ENCODE data around the gene GSK3B.
"Not testable (repeated sequence)": the region's sequence is repeated elsewhere in the genome, so short reads cannot be mapped to it uniquely, and the experiment has no call there.

Gene GSK3B

GRCh38 chr3:120052225-120052624 is 42.0 kb downstream of the GSK3B start:
- Mint-ChIP-seq H3K27ac (peak overlapping the region; percentile 34), H3K36me3 (ENCODE audit: low read depth) (peaks cover 82% of the 10 kb centered on the region), H3K9me3 (peaks cover 56% of the 10 kb centered on the region)

GRCh38 chr3:120051570-120051969 is 42.7 kb downstream of the GSK3B start:
- not testable (repeated sequence) for H3K4me3 Mint-ChIP-seq; H3K27me3 Mint-ChIP-seq (ENCODE audit: low read depth, poor library complexity); H3K27ac Mint-ChIP-seq; DNase-seq
- Mint-ChIP-seq H3K4me1 (peaks cover 16% of the 10 kb centered on the region), H3K9me3 (peaks cover 61% of the 10 kb centered on the region), H3K36me3 (ENCODE audit: low read depth) (peaks cover 84% of the 10 kb centered on the region)

More at GRCh38 chr3:120052225-120052624, 42.0 kb downstream of the GSK3B start:
- DNase-seq: no peak
- Mint-ChIP-seq H3K4me1 (peaks cover 16% of the 10 kb centered on the region), H3K27me3 (ENCODE audit: low read depth, poor library complexity) (peaks cover 2% of the 10 kb centered on the region), H3K4me3 (no peak overlapping the region)
- TF ChIP-seq CTCF (IDR thresholded peaks at IDR 0.05): no peak

GRCh38 chr3:120049881-120050539 is 44.2 kb downstream of the GSK3B start:
- DNase-seq: no peak
- Mint-ChIP-seq H3K27ac (peak overlapping the region; percentile 53), H3K27me3 (ENCODE audit: low read depth, poor library complexity) (no peaks in the 10 kb centered on the region), H3K36me3 (ENCODE audit: low read depth) (peaks cover 82% of the 10 kb centered on the region), H3K4me1 (peaks cover 16% of the 10 kb centered on the region), H3K9me3 (peaks cover 58% of the 10 kb centered on the region), H3K4me3 (no peak overlapping the region)
- TF ChIP-seq CTCF (IDR thresholded peaks at IDR 0.05): no peak

GRCh38 chr3:120049072-120049471 is 45.2 kb downstream of the GSK3B start:
- Mint-ChIP-seq H3K4me1 (peaks cover 19% of the 10 kb centered on the region), H3K9me3 (peaks cover 58% of the 10 kb centered on the region), H3K27ac (peak overlapping the region; percentile 7), H3K27me3 (ENCODE audit: low read depth, poor library complexity) (no peaks in the 10 kb centered on the region), H3K36me3 (ENCODE audit: low read depth) (peaks cover 82% of the 10 kb centered on the region), H3K4me3 (no peak overlapping the region)
- TF ChIP-seq CTCF (IDR thresholded peaks at IDR 0.05): no peak
- no peak for DNase-seq

- no peak overlapping the region for H3K27ac Mint-ChIP-seq
- no peak overlapping the region for H3K4me3 Mint-ChIP-seq
- peaks cover 82% of the 10 kb centered on the region for H3K36me3 Mint-ChIP-seq (ENCODE audit: low read depth)
- peaks cover 58% of the 10 kb centered on the region for H3K9me3 Mint-ChIP-seq
- no peak for TF ChIP-seq CTCF (IDR thresholded peaks at IDR 0.05)
- peaks cover 24% of the 10 kb centered on the region for H3K4me1 Mint-ChIP-seq
- DNase-seq: no peak
- peaks cover 1% of the 10 kb centered on the region for H3K27me3 Mint-ChIP-seq (ENCODE audit: low read depth, poor library complexity)
Measured at GRCh38 chr3:120048355-120049041, 45.7 kb downstream of the GSK3B start.

GRCh38 chr3:120047686-120048085 is 46.6 kb downstream of the GSK3B start:
- peaks cover 32% of the 10 kb centered on the region for H3K4me1 Mint-ChIP-seq

More at GRCh38 chr3:120047686-120048085, 46.6 kb downstream of the GSK3B start:
- no peak overlapping the region for H3K4me3 Mint-ChIP-seq
- DNase-seq: no peak
- TF ChIP-seq CTCF (IDR thresholded peaks at IDR 0.05): no peak
- H3K27me3 Mint-ChIP-seq (ENCODE audit: low read depth, poor library complexity): peaks cover 3% of the 10 kb centered on the region
- H3K36me3 Mint-ChIP-seq (ENCODE audit: low read depth): peaks cover 85% of the 10 kb centered on the region
- no peak overlapping the region for H3K27ac Mint-ChIP-seq
- peaks cover 63% of the 10 kb centered on the region for H3K9me3 Mint-ChIP-seq
